Measurements from ENCODE around the gene EBP.

- TF ChIP-seq CTCF (IDR thresholded peaks at IDR 0.05 in 8 of 11, conservative IDR thresholded peaks at IDR 0.05 in 3 of 11) (no peak), POLR2AphosphoS5 (IDR thresholded peaks at IDR 0.05) (no peak)
Measured at GRCh38 chrX:48473704-48473990, 48.0 kb upstream of the EBP start.

Measured in spleen (tissue), 7 donors.